Lung (tissue), 12 donors: Measurements from ENCODE around the gene NFKBIE. TPM values are rescaled to one million over a fixed set of nuclear protein-coding genes. Genes with fewer than 3 reads are reported as not detected.

Experiments
- ATAC-seq: fragments of 200-7000 bp; cut with Tn5 transposase; one replicate; pipeline ENCODE4 v1.9.1; 2020; ENCODE audit warnings: moderate number of reproducible peaks; ENCODE audit not compliant: insufficient read depth, low FRiP score
- DNase-seq, 3 donors: peaks; one replicate each; pipeline ENCODE4 v3.0.0-alpha.2; 2013 to 2017
- H3K27ac ChIP-seq, 2 donors: one replicate each; pipeline ENCODE4 v1.5.1; 2013; ENCODE audit warnings: mild to moderate bottlenecking in 2 of 2, moderate library complexity in 2 of 2, control low read depth in 1 of 2, inconsistent platforms in 1 of 2, low read depth in 1 of 2, low read length in 1 of 2
- H3K27me3 ChIP-seq, 3 donors: one replicate each; pipeline ENCODE4 v1.5.1; 2013; ENCODE audit warnings: low read length in 2 of 3; ENCODE audit not compliant: control insufficient read depth in 3 of 3, insufficient read depth in 3 of 3
- H3K36me3 ChIP-seq, 4 donors: one replicate each; pipeline ENCODE4 v1.5.1; 2013; ENCODE audit warnings: low read length in 4 of 4, mild to moderate bottlenecking in 1 of 4, moderate library complexity in 1 of 4; ENCODE audit not compliant: control insufficient read depth in 4 of 4, insufficient read depth in 4 of 4
- H3K4me1 ChIP-seq, 5 donors: one replicate each; pipeline ENCODE4 v1.5.1; 2013; ENCODE audit warnings: low read length in 5 of 5, mild to moderate bottlenecking in 2 of 5, moderate library complexity in 1 of 5; ENCODE audit not compliant: control insufficient read depth in 5 of 5, insufficient read depth in 5 of 5
- H3K4me3 ChIP-seq: one replicate; pipeline ENCODE4 v1.5.1; 2013; ENCODE audit warnings: mild to moderate bottlenecking, control low read depth, moderate library complexity
- H3K9ac ChIP-seq, 2 donors: one replicate each; pipeline ENCODE4 v1.5.1; 2013; ENCODE audit warnings: low read length in 2 of 2, control low read depth in 1 of 2; ENCODE audit not compliant: insufficient read depth in 1 of 2
- H3K9me3 ChIP-seq, 4 donors: one replicate each; pipeline ENCODE4 v1.5.1; 2013; ENCODE audit warnings: low read length in 3 of 4, mild to moderate bottlenecking in 1 of 4, moderate library complexity in 1 of 4; ENCODE audit not compliant: control insufficient read depth in 4 of 4, insufficient read depth in 3 of 4
- CTCF ChIP-seq: IDR thresholded peaks from 2 replicates; pipeline ENCODE4 v1.5.1; 2012; ENCODE audit warnings: mild to moderate bottlenecking; ENCODE audit errors: control extremely low read depth, extremely low read depth
- WGBS, 2 donors: extraction: QIAGEN DNeasy Blood & Tissue Kit; methylation state at CpG; one replicate each; pipeline ENCODE4 v1.1.7; 2013; 5-methylcytosine and 5-hydroxymethylcytosine counted together
- polyA plus RNA-seq, 2 donors: library from polyadenylated mRNA; stranded (reverse); fragments of 200-250 nt; gene quantifications; one replicate each; pipeline ENCODE4 v1.2.1, GENCODE V29; 2013
- total RNA-seq, 2 donors: library from RNA; depleted of rRNA in 1 of 2; stranded (reverse); fragments of >200 nt in 1 of 2; gene quantifications; one replicate each; pipeline ENCODE4 v1.2.1, GENCODE V29; 2014 to 2021
- donor health status: control.
- donor health status: control.
- donor health status: Bipolar disorder and iron deficiency.
- donor health status: healthy.
- donor health status: DM: yes; HTN: yes; CAD: no.

Gene NFKBIE
- total and polyA plus RNA-seq, 4 donors: 13.1 to 40.6 (median 20.4) TPM

GRCh38 chr6:44278774-44279697 lies 13.7 kb upstream of the NFKBIE start:
- Histone ChIP-seq H3K36me3 (no peaks in the 10 kb centered on the region), H3K4me1 (peaks cover 0 to 13% (median 0%) of the 10 kb centered on the region in 5 donors), H3K4me3 (no peak overlapping the region), H3K27ac (no peak overlapping the region), H3K9me3 (peaks cover 0 to 4% (median 0%) of the 10 kb centered on the region in 4 donors), H3K27me3 (peaks cover 3 to 38% (median 7%) of the 10 kb centered on the region in 3 donors), H3K9ac (no peak overlapping the region)
- no peak for TF ChIP-seq CTCF
- no peak for DNase-seq
- 59 to 76% methylated on average over 9 of the region's 9 CpGs for WGBS, 2 donors
- ATAC-seq: no peak

DNA sequence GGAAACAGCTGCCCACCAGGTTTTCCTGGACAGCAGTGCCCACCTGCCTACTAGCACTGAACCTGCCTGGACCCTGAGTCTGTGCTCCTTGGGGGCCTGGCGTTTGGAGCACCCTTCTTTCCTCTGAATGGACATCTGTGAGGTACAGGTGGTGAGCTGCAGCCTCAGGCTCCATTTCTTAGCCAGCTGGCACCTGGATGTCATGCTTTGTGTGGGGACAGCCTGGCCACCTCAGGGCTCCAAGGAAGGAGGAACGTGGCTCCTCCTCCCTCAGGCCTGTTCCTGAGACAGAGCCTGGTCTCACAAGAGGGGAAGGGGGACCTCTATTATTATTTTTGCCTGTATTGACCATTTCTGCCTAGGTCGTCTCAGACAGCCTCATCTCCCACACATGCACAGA lies 13.0 kb upstream of the NFKBIE start:
- H3K4me3 ChIP-seq: no peak overlapping the region
- H3K9me3 ChIP-seq: peaks cover 0 to 5% (median 0%) of the 10 kb centered on the region in 4 donors
- WGBS, 2 donors: 70 to 82% methylated on average over 3 of the region's 3 CpGs
- no peaks in the 10 kb centered on the region for H3K36me3 ChIP-seq
- TF ChIP-seq CTCF: no peak
- H3K4me1 ChIP-seq: peaks cover 0 to 13% (median 0%) of the 10 kb centered on the region in 5 donors
- DNase-seq: no peak
- no peak overlapping the region for H3K9ac ChIP-seq
- no peak overlapping the region for H3K27ac ChIP-seq
- no peak for ATAC-seq
- H3K27me3 ChIP-seq: peaks cover 3 to 38% (median 7%) of the 10 kb centered on the region in 3 donors

GRCh38 chr6:44277763-44278162 lies 12.4 kb upstream of the NFKBIE start:
- Histone ChIP-seq H3K36me3 (no peaks in the 10 kb centered on the region), H3K27me3 (peaks cover 3 to 42% (median 10%) of the 10 kb centered on the region in 3 donors), H3K4me1 (peaks cover 0 to 13% (median 0%) of the 10 kb centered on the region in 5 donors), H3K9me3 (peaks cover 0 to 8% (median 0%) of the 10 kb centered on the region in 4 donors), H3K9ac (no peak overlapping the region), H3K4me3 (no peak overlapping the region), H3K27ac (no peak overlapping the region)
- no peak for TF ChIP-seq CTCF
- ATAC-seq (no peak), DNase-seq (no peak)
- WGBS, 2 donors: 80 to 87% methylated on average over 7 of the region's 7 CpGs
